ENCODE measurements around the gene KMT2E.

GRCh38 chr7:105035349-105035748 is 21.3 kb downstream of the KMT2E start:
- no peak for TF ChIP-seq EZH2phosphoT487 (IDR thresholded peaks at IDR 0.05; ENCODE audit: insufficient read depth, low read depth)
- TF ChIP-seq EZH2 (IDR thresholded peaks at IDR 0.05; ENCODE audit: insufficient read depth, poor library complexity, severe bottlenecking): no peak

Data from GM23248 (cell line).